K562 (cell line): ENCODE results near the gene TEAD3. TPM values are rescaled to one million over a fixed set of nuclear protein-coding genes. Genes with fewer than 3 reads are reported as not detected.

Experiments
- AFF1 ChIP-seq, 2 experiments: fragments of 450-650 bp; IDR thresholded peaks; 2 replicates each; pipeline ENCODE4 v1.6.1; 2018; ENCODE audit warnings: mild to moderate bottlenecking in 2 of 2, low read depth in 1 of 2; ENCODE audit not compliant: partially characterized antibody in 2 of 2
- BCLAF1 ChIP-seq, 2 experiments: fragments of 450-650 bp in 1 of 2; IDR thresholded peaks; 2 replicates each; pipeline ENCODE4 v1.6.1; 2011 to 2017; ENCODE audit warnings: low read depth in 2 of 2, antibody characterized with exemption in 1 of 2, borderline replicate concordance in 1 of 2, low read length in 1 of 2, mild to moderate bottlenecking in 1 of 2, mixed read lengths in 1 of 2; ENCODE audit not compliant: control insufficient read depth in 1 of 2
- BRF1 ChIP-seq: IDR thresholded peaks from 3 replicates; pipeline ENCODE4 v1.6.1; 2011; ENCODE audit warnings: borderline replicate concordance, mild to moderate bottlenecking; ENCODE audit not compliant: insufficient read length; ENCODE audit errors: extremely low read depth
- NCOA2 ChIP-seq, 2 experiments: fragments of 450-650 bp; IDR thresholded peaks; 2 replicates each; pipeline ENCODE4 v1.6.1; 2018; ENCODE audit warnings: mild to moderate bottlenecking in 2 of 2, moderate library complexity in 1 of 2; ENCODE audit not compliant: partially characterized antibody in 2 of 2
- NFE2 ChIP-seq: IDR thresholded peaks from 2 replicates; pipeline ENCODE4 v1.6.1; 2014; ENCODE audit warnings: antibody characterized with exemption, low read depth
- RNF219 ChIP-seq: fragments of 250-450 bp; sonication (Bioruptor Pico); IDR thresholded peaks from 2 replicates; pipeline ENCODE4 v1.5.0; 2022; ENCODE audit warnings: mild to moderate bottlenecking
- SIN3A ChIP-seq, 2 experiments: fragments of 150-350 bp in 1 of 2; IDR thresholded peaks; 2 replicates each; pipeline ENCODE4 v1.6.1; 2011 to 2016; ENCODE audit warnings: borderline replicate concordance in 2 of 2, low read depth in 2 of 2, low read length in 2 of 2, mild to moderate bottlenecking in 2 of 2, moderate library complexity in 2 of 2; ENCODE audit not compliant: control insufficient read depth in 1 of 2
- U2AF1 ChIP-seq: fragments of 200-400 bp; formaldehyde crosslinking; optimal IDR thresholded peaks from 2 replicates; pipeline ENCODE3; 2017; ENCODE audit warnings: mild to moderate bottlenecking, low read depth, low read length, moderate library complexity
- ZBTB1 ChIP-seq: sonication (generic); formaldehyde crosslinking; IDR thresholded peaks from 2 replicates; pipeline ENCODE4 v1.8.1; 2023; ENCODE audit warnings: missing genetic modification reagents, low read depth, mild to moderate bottlenecking, borderline replicate concordance
- ZNF778 ChIP-seq: fragments of 450-650 bp; formaldehyde crosslinking; IDR thresholded peaks from 2 replicates; pipeline ENCODE4 v1.4.0; 2020; ENCODE audit warnings: mild to moderate bottlenecking, moderate library complexity
- polyA plus RNA-seq, 8 experiments: library from polyadenylated mRNA; depleted of rRNA in 4 of 8; stranded (reverse) in 5 of 8; unstranded in 3 of 8; fragments of >200 nt; fragmentation: Nextera tagmentation in 2 of 8; fragmentation: Illumina TruSeq in 1 of 8; extraction: Ambion mirVana in 2 of 8; extraction: Trizol in 1 of 8; gene quantifications; 2 replicates each; pipeline versions ENCODE4 v1.2.1 to v1.2.3, GENCODE V29; 2011 to 2014; ENCODE audit warnings: inconsistent platforms in 1 of 8, missing spikeins in 1 of 8
- total RNA-seq, 7 experiments: library from RNA; depleted of rRNA in 6 of 7; stranded (reverse); fragments of >200 nt in 6 of 7; fragmentation: Illumina TruSeq in 2 of 7; extraction: Trizol in 2 of 7; gene quantifications; 2 replicates each; pipeline versions ENCODE4 v1.2.1 to v1.2.3, GENCODE V29; 2011 to 2021; ENCODE audit warnings: low replicate concordance in 1 of 7
- TF ChIP-seq, protein P1 (sequence below): fragments of 450-650 bp; formaldehyde crosslinking; IDR thresholded peaks from 2 replicates; pipeline ENCODE4 v1.4.0; 2020; ENCODE audit warnings: mild to moderate bottlenecking, moderate library complexity
- TF ChIP-seq, protein P2 (sequence below): fragments of 250-450 bp; sonication (Bioruptor Pico); IDR thresholded peaks from 2 replicates; pipeline ENCODE4 v1.8.0; 2022; ENCODE audit warnings: inconsistent platforms, mild to moderate bottlenecking, moderate library complexity, borderline replicate concordance

The TEAD3 gene
- total and polyA plus RNA-seq, 9 of the 15 experiments (the other 6 are each of a cell fraction or from before 2014, with no cell fraction given) = 0.63 to 13.2 (median 3.3) TPM

DNA sequence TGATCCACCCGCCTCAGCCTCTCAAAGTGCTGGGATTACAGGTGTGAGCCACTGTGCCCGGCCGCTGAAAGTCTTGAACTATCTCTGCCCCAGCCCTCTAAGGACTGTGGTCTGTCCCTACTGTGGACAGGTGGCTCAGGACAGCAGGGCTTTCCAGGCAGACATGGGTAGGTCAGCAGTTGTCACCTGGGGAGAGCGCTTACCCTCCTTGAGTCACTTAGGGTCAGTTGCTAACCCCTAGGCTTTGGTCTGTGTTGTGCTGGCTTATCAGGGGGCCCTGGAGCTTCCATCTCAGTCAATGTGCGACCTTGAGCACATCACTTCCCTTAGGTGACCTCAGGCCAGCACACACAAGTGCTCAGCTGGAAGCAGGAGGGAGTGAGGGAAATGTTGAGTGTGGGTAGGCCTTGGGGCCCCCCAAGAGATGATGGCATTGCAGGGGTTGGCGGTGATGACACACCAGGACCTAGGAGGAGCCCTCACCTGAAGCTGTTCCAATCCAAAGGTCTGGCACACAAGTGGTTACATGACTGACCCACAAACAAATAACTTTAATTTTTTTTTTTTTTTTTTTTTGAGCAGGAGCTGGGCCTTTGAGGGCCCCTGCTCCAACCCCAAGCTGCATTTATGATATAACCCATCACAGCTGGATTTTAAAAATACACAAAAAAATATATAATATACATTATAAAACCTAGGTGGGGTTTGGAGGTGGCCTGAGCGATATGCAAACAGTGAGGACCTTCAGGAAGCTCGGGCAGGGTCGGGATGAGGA is 23.6 kb downstream of the TEAD3 start (continued):
- TF ChIP-seq AFF1 (IDR thresholded peaks at IDR 0.05; ENCODE audit: low read depth in 1 of 2, partially characterized antibody in 2 of 2) = no peak
- no peak for TF ChIP-seq NFE2
- TF ChIP-seq RNF219 (CRISPR knock-in tag) = no peak
- TF ChIP-seq, protein P1, sequence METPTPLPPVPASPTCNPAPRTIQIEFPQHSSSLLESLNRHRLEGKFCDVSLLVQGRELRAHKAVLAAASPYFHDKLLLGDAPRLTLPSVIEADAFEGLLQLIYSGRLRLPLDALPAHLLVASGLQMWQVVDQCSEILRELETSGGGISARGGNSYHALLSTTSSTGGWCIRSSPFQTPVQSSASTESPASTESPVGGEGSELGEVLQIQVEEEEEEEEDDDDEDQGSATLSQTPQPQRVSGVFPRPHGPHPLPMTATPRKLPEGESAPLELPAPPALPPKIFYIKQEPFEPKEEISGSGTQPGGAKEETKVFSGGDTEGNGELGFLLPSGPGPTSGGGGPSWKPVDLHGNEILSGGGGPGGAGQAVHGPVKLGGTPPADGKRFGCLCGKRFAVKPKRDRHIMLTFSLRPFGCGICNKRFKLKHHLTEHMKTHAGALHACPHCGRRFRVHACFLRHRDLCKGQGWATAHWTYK (CRISPR knock-in tag) = no peak
- TF ChIP-seq, protein P2, sequence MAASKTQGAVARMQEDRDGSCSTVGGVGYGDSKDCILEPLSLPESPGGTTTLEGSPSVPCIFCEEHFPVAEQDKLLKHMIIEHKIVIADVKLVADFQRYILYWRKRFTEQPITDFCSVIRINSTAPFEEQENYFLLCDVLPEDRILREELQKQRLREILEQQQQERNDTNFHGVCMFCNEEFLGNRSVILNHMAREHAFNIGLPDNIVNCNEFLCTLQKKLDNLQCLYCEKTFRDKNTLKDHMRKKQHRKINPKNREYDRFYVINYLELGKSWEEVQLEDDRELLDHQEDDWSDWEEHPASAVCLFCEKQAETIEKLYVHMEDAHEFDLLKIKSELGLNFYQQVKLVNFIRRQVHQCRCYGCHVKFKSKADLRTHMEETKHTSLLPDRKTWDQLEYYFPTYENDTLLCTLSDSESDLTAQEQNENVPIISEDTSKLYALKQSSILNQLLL (CRISPR knock-in tag) = no peak
- TF ChIP-seq BRF1 = no peak
- no peak for TF ChIP-seq ZNF778 (CRISPR knock-in tag)
- no peak for TF ChIP-seq U2AF1
- no peak for TF ChIP-seq BCLAF1 (IDR thresholded peaks at IDR 0.05; ENCODE audit: borderline replicate concordance in 1 of 2, control insufficient read depth in 1 of 2, low read depth in 2 of 2, low read length in 1 of 2)
- TF ChIP-seq ZBTB1 (CRISPR knock-in tag) = no peak
- no peak for TF ChIP-seq NCOA2 (IDR thresholded peaks at IDR 0.05; ENCODE audit: partially characterized antibody in 2 of 2)
- no peak; a peak in 1 of 4 replicates for TF ChIP-seq SIN3A (IDR thresholded peaks at IDR 0.05; ENCODE audit: borderline replicate concordance in 2 of 2, control insufficient read depth in 1 of 2, low read depth in 2 of 2, low read length in 2 of 2)
